Thymus (tissue), 11 donors: ENCODE data around the gene C1orf116. TPM values are rescaled to one million over a fixed set of nuclear protein-coding genes. Genes with fewer than 3 reads are reported as not detected.

Experiments
- DNase-seq, 9 donors: peaks; one replicate each; pipeline ENCODE4 v3.0.0-alpha.2; 2013; ENCODE audit warnings: low spot score in 9 of 9, low read depth in 6 of 9, missing footprints in 1 of 9
- H3K27ac ChIP-seq, 2 donors: one replicate each; pipeline ENCODE4 v1.5.1; 2013; ENCODE audit warnings: control low read depth in 1 of 2, low read depth in 1 of 2, low read length in 1 of 2, mild to moderate bottlenecking in 1 of 2, moderate library complexity in 1 of 2
- H3K27me3 ChIP-seq, 2 donors: one replicate each; pipeline ENCODE4 v1.5.1; 2013; ENCODE audit warnings: low read length in 1 of 2; ENCODE audit not compliant: control insufficient read depth in 2 of 2, insufficient read depth in 1 of 2
- H3K36me3 ChIP-seq, 2 donors: one replicate each; pipeline ENCODE4 v1.5.1; 2013; ENCODE audit warnings: low read length in 1 of 2, mild to moderate bottlenecking in 1 of 2, moderate library complexity in 1 of 2; ENCODE audit not compliant: control insufficient read depth in 2 of 2, insufficient read depth in 2 of 2
- H3K4me1 ChIP-seq, 2 donors: one replicate each; pipeline ENCODE4 v1.5.1; 2013; ENCODE audit warnings: low read length in 2 of 2; ENCODE audit not compliant: control insufficient read depth in 2 of 2, insufficient read depth in 2 of 2
- H3K4me3 ChIP-seq, 2 donors: one replicate each; pipeline ENCODE4 v1.5.1; 2013; ENCODE audit warnings: low read length in 2 of 2, control low read depth in 1 of 2, mild to moderate bottlenecking in 1 of 2
- H3K9me3 ChIP-seq, 2 donors: one replicate each; pipeline ENCODE4 v1.5.1; 2013; ENCODE audit warnings: low read length in 1 of 2, mild to moderate bottlenecking in 1 of 2; ENCODE audit not compliant: control insufficient read depth in 2 of 2, insufficient read depth in 1 of 2
- WGBS: extraction: QIAGEN DNeasy Blood & Tissue Kit; methylation state at CpG from one replicate; pipeline ENCODE4 v1.1.7; 2013; 5-methylcytosine and 5-hydroxymethylcytosine counted together
- polyA plus RNA-seq: library from polyadenylated mRNA; stranded (reverse); fragments of 200-250 nt; gene quantifications from one replicate; pipeline ENCODE4 v1.2.3, GENCODE V29; 2013
- total RNA-seq: library from RNA; stranded (reverse); fragments of 120-200 nt; gene quantifications from one replicate; pipeline ENCODE4 v1.2.4, GENCODE V29; 2013
- donor health status: healthy.

Gene C1orf116
- total and polyA plus RNA-seq, 2 donors: 0.05 to 0.98 TPM

GRCh38 chr1:207025146-207025880, 7.2 kb downstream of the C1orf116 start:
- Histone ChIP-seq H3K4me1 (peaks cover 0 to 12% of the 10 kb centered on the region in 2 donors), H3K9me3 (no peaks in the 10 kb centered on the region), H3K27ac (no peak overlapping the region), H3K36me3 (no peaks in the 10 kb centered on the region), H3K4me3 (no peak overlapping the region), H3K27me3 (no peaks in the 10 kb centered on the region)
- WGBS: 86% methylated on average over 5 of the region's 5 CpGs
- DNase-seq: no peak

GRCh38 chr1:207024202-207025145, 8.1 kb downstream of the C1orf116 start:
- Histone ChIP-seq H3K27ac (no peak overlapping the region), H3K4me1 (peaks cover 0 to 12% of the 10 kb centered on the region in 2 donors), H3K36me3 (no peaks in the 10 kb centered on the region), H3K9me3 (no peaks in the 10 kb centered on the region), H3K4me3 (no peak overlapping the region), H3K27me3 (no peaks in the 10 kb centered on the region)
- DNase-seq: no peak
- 82% methylated on average over 18 of the region's 18 CpGs for WGBS

- Histone ChIP-seq H3K27me3 (no peaks in the 10 kb centered on the region), H3K4me1 (peaks cover 0 to 12% of the 10 kb centered on the region in 2 donors), H3K36me3 (no peaks in the 10 kb centered on the region), H3K27ac (no peak overlapping the region), H3K9me3 (no peaks in the 10 kb centered on the region), H3K4me3 (no peak overlapping the region)
- 97% methylated on average over 8 of the region's 8 CpGs for WGBS
- DNase-seq: no peak
Observed at GRCh38 chr1:207022996-207023679, 9.4 kb downstream of the C1orf116 start.

GRCh38 chr1:207021876-207022596, 10.5 kb downstream of the C1orf116 start:
- H3K27ac ChIP-seq: no peak overlapping the region
- H3K27me3 ChIP-seq: no peaks in the 10 kb centered on the region
- no peak for DNase-seq
- H3K4me1 ChIP-seq: peaks cover 0 to 12% of the 10 kb centered on the region in 2 donors
- H3K36me3 ChIP-seq: no peaks in the 10 kb centered on the region
- 98% methylated on average over 15 of the region's 15 CpGs for WGBS
- H3K9me3 ChIP-seq: no peaks in the 10 kb centered on the region
- H3K4me3 ChIP-seq: no peak overlapping the region

- H3K27ac ChIP-seq: no peak overlapping the region
- H3K36me3 ChIP-seq: no peaks in the 10 kb centered on the region
- H3K27me3 ChIP-seq: no peaks in the 10 kb centered on the region
- 97% methylated on average over 8 of the region's 8 CpGs for WGBS
- no peak overlapping the region for H3K4me3 ChIP-seq
- H3K9me3 ChIP-seq: no peaks in the 10 kb centered on the region
- peaks cover 0 to 12% of the 10 kb centered on the region in 2 donors for H3K4me1 ChIP-seq
- no peak for DNase-seq
Observed at GRCh38 chr1:207021139-207021861, 11.3 kb downstream of the C1orf116 start.

- WGBS: 82% methylated on average over 4 of the region's 4 CpGs
- DNase-seq: no peak
- H3K27me3 ChIP-seq: no peaks in the 10 kb centered on the region
- H3K27ac ChIP-seq: no peak overlapping the region
- no peaks in the 10 kb centered on the region for H3K9me3 ChIP-seq
- no peaks in the 10 kb centered on the region for H3K36me3 ChIP-seq
- H3K4me1 ChIP-seq: peaks cover 0 to 12% of the 10 kb centered on the region in 2 donors
- no peak overlapping the region for H3K4me3 ChIP-seq
Observed at GRCh38 chr1:207020709-207021107, 11.8 kb downstream of the C1orf116 start.

- DNase-seq: no peak
- H3K9me3 ChIP-seq: no peaks in the 10 kb centered on the region
- no peak overlapping the region for H3K27ac ChIP-seq
- no peaks in the 10 kb centered on the region for H3K36me3 ChIP-seq
- 97% methylated on average over 9 of the region's 9 CpGs for WGBS
- H3K4me1 ChIP-seq: peaks cover 0 to 9% of the 10 kb centered on the region in 2 donors
- no peaks in the 10 kb centered on the region for H3K27me3 ChIP-seq
- no peak overlapping the region for H3K4me3 ChIP-seq
Observed at GRCh38 chr1:207020065-207020708, 12.4 kb downstream of the C1orf116 start.

GRCh38 chr1:207019661-207020060, 12.9 kb downstream of the C1orf116 start:
- no peak for DNase-seq
- Histone ChIP-seq H3K4me1 (peaks cover 0 to 5% of the 10 kb centered on the region in 2 donors), H3K27ac (no peak overlapping the region), H3K36me3 (no peaks in the 10 kb centered on the region), H3K9me3 (no peaks in the 10 kb centered on the region), H3K4me3 (no peak overlapping the region), H3K27me3 (no peaks in the 10 kb centered on the region)
- WGBS: 67% methylated on average over 2 of the region's 2 CpGs
